Stimulated activated CD4-positive, alpha-beta T cell treated with anti-CD3 and anti-CD28 coated beads, Interleukin-12 subunit alpha, Interleukin-12 subunit beta, amount 100 ng/mL, for 24 hours (primary cell): Measurements from ENCODE around the gene IDI1.
"Not testable (repeated sequence)": the region's sequence is repeated elsewhere in the genome, so short reads cannot be mapped to it uniquely, and the experiment has no call there.

ENCODE experiments used
- DNase-seq, 2 experiments: peaks; one replicate each; pipeline ENCODE4 v3.0.0-alpha.2; 2020; ENCODE audit warnings: low read depth in 2 of 2

The IDI1 gene

GRCh38 chr10:1048732-1049424 is at the start of gene IDI1:
IDI1 (minus strand) TSS chr10:1049119; CDS start chr10:1049003, 116 bp downstream.
- DNase-seq: peak; percentile 92

GRCh38 chr10:1097436-1097835 is 48.5 kb upstream of the IDI1 start:
- DNase-seq: no peak

- DNase-seq: no peak
Observed at GRCh38 chr10:1096287-1096889, 47.5 kb upstream of the IDI1 start.

- no peak for DNase-seq
Observed at GRCh38 chr10:1095498-1095897, 46.6 kb upstream of the IDI1 start.

GRCh38 chr10:1094112-1095057 is 45.5 kb upstream of the IDI1 start:
- DNase-seq: peak; percentile 9 to 70

GRCh38 chr10:1093696-1094095 is 44.8 kb upstream of the IDI1 start:
- no peak for DNase-seq

GRCh38 chr10:1090696-1091095 is 41.8 kb upstream of the IDI1 start:
- no peak for DNase-seq

- DNase-seq: no peak
Observed at GRCh38 chr10:1089017-1089689, 40.2 kb upstream of the IDI1 start.

GRCh38 chr10:1086787-1087186 is 37.9 kb upstream of the IDI1 start:
- DNase-seq: no peak

GRCh38 chr10:1085258-1085657 is 36.3 kb upstream of the IDI1 start:
- no peak for DNase-seq

GRCh38 chr10:1084011-1084950 is 35.4 kb upstream of the IDI1 start:
- DNase-seq: no peak

- no peak for DNase-seq
Observed at GRCh38 chr10:1083581-1083980, 34.7 kb upstream of the IDI1 start.

GRCh38 chr10:1078668-1079067 is 29.7 kb upstream of the IDI1 start:
- DNase-seq: no peak

- DNase-seq: no peak
Observed at GRCh38 chr10:1074748-1075308, 25.9 kb upstream of the IDI1 start.

- no peak for DNase-seq
Observed at GRCh38 chr10:1074052-1074747, 25.3 kb upstream of the IDI1 start.

GRCh38 chr10:1070919-1071318 is 22.0 kb upstream of the IDI1 start:
- no peak for DNase-seq

GRCh38 chr10:1068380-1069361 is 19.8 kb upstream of the IDI1 start:
- no peak for DNase-seq

- DNase-seq: not testable (repeated sequence)
Observed at GRCh38 chr10:1066734-1067133, 17.8 kb upstream of the IDI1 start.

GRCh38 chr10:1064964-1065247 is 16.0 kb upstream of the IDI1 start:
- no peak for DNase-seq
